SHP77 treated with DMSO at 0.1 percent for 48 hours (cell line): ENCODE measurements around the gene SLC5A9.
"Not testable (repeated sequence)": the region's sequence is repeated elsewhere in the genome, so short reads cannot be mapped to it uniquely, and the experiment has no call there.

Experiments
- DNase-seq: peaks from one replicate; lab custom pipeline; 2025; lab: John Stamatoyannopoulos, UW

Gene SLC5A9

DNA sequence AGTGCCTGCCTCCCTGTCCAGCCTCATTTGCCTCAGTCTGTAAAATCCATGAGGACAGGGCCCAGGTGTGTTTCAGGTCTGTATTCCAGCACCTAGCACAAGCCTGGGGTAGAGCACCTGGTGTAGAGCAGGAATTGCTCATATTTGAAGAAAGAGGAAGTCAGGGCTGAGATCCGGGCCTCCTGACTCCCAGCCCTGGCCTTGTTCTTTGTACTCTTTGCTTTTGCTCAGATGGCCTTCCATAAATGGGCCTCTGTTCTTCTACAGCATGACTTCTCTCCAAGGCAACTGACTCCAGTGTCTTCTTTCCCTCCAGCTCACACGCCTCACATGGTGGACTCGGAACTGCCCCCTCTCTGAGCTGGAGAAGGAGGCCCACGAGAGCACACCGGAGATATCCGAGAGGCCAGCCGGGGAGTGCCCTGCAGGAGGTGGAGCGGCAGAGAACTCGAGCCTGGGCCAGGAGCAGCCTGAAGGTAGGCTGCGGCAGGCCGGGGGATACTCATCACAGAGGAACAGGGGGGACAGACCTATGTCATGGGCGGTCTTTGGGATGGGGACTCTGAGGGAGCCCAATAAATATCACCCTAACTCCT lies 19.7 kb downstream of the SLC5A9 start:
- DNase-seq, result no peak

DNA sequence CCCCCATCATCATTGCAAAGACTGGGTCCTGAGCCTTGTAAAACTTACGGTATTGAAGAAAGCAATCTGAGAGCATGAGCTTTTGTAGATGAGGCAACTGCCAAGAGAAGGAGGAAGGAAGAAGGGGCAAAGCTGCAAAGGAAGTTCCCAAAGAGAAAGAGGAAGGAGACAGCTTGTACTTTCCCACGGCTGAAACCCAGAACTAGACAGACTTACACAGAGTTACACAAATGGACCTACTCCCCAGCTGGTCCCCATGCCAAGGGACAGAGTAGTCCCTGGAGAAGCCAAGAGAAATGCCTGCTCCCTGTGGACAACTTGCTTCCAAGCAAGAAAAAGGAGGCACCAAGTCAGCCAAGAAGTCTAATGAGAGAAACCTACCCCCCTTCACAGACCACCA lies 22.6 kb downstream of the SLC5A9 start:
- DNase-seq, result no peak

GRCh38 chr1:48246727-48247126 lies 24.2 kb downstream of the SLC5A9 start:
- no peak for DNase-seq

GRCh38 chr1:48248356-48248755 lies 25.8 kb downstream of the SLC5A9 start:
- DNase-seq, result no peak

- DNase-seq, result no peak
Measured at GRCh38 chr1:48249868-48250267, 27.4 kb downstream of the SLC5A9 start.

- DNase-seq, result no peak
Measured at GRCh38 chr1:48250572-48250971, 28.1 kb downstream of the SLC5A9 start.

DNA sequence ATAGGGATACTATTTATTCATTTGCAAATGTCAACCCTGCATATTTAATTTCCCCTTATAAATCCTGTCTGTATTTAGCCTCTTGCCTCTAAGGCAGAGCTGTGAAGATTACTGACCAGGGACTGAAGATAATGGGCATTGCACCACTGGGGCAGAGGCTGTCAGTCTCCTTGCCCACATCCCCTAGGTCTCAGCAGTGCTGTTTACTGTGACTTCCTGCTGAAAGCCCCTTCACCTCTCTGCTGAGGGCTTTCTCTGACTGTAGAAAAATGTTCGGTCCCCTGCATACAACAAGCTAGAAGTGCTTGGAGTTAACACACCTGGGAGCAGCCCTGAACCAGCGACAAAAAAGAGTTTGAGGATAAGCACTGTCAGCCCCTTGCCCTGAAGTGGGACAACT lies 28.8 kb downstream of the SLC5A9 start:
- DNase-seq, result no peak

- no peak for DNase-seq
Measured at GRCh38 chr1:48251821-48252220, 29.3 kb downstream of the SLC5A9 start.

GRCh38 chr1:48254254-48254653 lies 31.7 kb downstream of the SLC5A9 start:
- DNase-seq, result no peak

DNA sequence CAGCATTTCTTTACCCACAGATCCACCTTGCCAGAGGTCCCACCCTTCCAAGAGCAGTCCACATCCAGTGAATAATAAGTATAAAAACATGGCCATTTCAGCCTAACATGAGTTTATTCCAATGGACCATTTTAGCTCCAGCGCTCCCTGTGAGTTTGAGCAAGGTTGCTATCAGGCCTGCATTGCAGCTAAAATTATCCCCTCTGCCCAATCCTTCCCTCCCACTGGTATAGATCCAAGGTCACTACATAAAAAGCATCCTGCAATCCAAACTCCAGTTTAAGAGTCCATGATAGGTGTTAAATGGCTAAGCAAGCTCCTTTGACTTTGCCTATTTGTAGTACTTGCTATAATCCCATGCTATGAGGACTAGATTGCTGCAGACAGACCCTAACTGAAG lies 35.6 kb downstream of the SLC5A9 start:
- DNase-seq, result no peak

- DNase-seq, result no peak
Measured at GRCh38 chr1:48261881-48262400, 39.4 kb downstream of the SLC5A9 start.

DNA sequence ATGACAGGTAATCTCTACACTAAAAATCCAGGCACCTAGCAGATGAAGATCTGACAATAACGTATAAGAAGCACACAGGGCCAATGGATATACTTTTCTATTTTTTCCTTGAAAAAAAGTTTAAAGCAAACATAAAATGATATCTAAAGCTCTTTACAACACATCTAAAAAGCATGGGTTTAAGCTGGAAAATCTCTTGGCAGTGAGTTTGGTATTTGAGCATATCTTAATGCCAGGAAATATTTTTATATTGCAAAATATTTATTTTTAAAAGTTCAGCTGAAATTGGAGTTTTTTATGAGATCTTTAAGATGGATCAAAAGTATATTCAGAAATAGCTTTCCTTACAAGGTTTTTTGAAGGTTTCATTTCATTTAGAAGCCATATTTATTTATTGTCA lies 40.5 kb downstream of the SLC5A9 start:
- no peak for DNase-seq

GRCh38 chr1:48266576-48266975 lies 44.1 kb downstream of the SLC5A9 start:
- no peak for DNase-seq

DNA sequence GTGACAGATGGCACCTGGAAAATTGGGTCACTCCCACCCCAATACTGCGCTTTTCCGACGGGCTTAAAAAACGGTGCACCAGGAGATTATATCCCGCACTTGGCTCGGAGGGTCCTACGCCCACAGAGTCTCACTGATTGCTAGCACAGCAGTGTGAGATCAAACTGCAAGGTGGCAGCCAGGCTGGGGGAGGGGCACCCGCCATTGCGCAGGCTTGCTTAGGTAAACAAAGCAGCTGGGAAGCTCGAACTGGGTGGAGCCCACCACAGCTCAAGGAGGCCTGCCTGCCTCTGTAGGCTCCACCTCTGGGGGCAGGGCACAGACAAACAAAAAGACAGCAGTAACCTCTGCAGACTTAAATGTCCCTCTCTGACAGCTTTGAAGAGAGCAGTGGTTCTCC lies 54.9 kb downstream of the SLC5A9 start:
- not testable (repeated sequence) for DNase-seq

GRCh38 chr1:48282329-48282728 lies 59.8 kb downstream of the SLC5A9 start:
- not testable (repeated sequence) for DNase-seq

DNA sequence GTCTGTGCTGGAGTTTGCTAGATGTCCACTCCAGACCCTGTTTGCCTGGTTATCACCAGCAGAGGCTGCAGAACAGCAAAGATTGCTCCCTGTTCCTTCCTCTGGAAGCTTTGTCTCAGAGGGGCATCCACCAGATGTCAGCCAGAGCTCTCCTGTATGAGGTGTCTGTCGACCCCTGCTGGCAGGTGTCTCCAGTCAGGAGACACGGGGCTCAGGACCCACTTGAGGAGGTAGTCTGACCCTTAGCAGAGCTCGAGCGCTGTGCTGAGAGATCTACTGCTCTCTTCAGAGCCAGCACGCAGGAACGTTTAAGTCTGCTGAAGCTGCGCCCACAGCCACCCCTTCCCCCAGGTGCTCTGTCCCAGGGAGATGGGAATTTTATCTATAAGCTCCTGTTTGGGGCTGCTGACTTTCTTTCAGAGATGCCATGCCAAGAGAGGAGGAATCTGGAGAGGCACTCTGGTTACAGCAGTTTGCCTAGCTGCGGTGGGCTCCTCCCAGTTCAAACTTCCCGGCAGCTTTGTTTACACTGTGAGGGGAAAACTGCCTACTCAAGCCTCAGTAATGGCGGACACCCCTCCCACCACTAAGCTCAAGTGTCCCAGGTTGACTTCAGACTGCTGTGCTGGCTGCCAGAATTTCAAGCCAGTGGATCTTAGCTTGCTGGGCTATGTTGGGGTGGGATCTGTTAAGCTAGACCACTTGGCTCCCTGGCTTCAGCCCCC lies 62.3 kb downstream of the SLC5A9 start:
- not testable (repeated sequence) for DNase-seq

DNA sequence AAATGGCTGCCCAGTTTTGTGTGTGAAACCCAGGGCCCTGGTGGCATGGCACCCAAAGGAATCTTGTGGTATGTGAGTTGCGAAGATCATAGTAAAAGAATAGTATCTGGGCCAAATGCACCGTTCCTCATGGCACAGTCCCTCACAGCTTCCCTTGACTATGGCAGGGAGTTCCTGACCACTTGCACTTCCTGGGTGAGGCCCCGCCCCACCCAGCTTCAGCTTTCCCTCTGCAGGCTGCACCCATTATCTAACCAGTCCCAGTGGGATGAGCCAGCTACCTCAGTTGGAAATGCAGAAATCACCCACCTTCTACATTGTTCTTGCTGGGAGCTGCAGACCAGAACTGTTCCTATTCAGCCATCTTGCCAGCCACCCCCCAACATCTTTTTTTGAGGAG lies 63.0 kb downstream of the SLC5A9 start:
- DNase-seq, result no peak

DNA sequence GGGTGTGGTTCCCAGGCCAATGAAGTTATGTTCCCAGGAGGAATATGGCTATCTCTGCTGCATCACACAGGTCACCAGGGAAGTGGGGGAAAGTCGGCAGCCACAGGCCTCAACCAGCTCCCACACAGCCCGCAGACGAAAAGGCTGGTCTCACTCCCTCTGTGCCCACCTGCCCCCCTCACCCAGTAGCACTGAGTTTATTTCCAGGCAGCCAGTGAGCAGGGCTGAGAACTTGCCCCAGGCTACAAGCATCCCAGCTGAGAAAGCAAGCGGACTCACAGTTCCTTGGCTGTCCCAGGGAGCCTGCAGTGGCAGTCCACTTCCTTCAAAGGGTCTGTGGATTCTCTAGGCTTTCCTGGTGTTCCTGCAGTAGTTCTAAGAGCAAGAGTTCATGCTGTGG lies 68.9 kb downstream of the SLC5A9 start:
- no peak for DNase-seq

GRCh38 chr1:48292706-48293105 lies 70.2 kb downstream of the SLC5A9 start:
- no peak for DNase-seq

DNA sequence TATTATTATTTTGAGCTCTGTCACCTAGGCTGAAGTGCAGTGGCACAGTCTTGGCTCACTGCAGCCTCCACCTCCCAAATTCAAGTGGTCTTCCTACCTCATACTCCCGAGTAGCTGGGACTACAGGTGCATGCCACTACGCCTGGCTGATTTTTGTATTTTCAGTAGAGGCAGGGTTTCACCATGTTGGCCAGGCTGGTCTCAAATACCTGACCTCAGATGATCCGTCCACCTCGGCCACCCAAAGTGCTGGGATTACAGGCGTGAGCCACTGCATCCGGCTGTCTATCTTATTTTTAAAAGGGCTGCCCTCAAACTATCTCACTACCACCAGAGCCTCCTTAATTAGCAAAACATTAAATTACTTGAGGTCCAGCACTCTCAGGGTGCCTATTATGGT lies 71.6 kb downstream of the SLC5A9 start:
- not testable (repeated sequence) for DNase-seq

DNA sequence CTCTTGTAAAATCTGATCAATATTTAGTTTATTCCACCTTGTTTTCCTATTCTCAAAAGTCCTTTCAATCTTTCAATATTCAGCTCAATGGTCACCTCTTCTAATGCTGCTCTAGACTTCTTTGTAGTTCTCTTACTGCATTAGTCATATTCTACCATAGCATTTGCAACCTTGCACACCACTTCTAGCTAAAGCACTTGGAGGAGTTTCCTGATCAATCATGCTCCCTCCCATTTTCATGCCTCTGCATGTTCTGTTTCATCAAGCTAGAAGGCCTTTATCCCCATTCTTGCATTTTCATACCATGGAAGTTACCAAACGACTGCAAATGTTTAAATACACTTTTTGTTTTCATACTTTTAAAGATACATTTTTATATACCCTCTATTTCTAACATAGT lies 72.1 kb downstream of the SLC5A9 start:
- no peak for DNase-seq
